ENCODE data around the gene CPNE7.

CPNE7 gene

DNA sequence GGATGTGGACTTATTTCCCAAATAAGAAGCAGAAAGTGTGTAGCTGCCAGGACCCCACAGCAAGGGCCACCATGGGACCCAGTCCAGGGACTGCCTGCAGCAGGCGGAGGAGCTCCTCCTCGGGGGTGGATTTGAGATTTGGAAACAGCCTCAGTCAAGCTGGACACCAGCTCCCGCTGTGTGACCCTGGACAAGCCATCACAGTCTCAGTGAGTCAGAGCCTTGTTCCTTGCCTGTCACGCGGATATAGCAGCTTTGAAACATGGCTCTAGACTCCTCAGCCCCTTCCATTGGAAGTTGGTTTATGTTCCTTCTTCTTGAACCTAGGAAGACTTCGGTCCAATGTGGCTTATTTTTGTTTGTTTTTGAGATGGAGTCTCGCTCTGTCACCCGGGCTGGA, 25.4 kb downstream of the CPNE7 start:
- H3K4me3 ChIP-seq (ENCODE audit: low read length, poor library complexity, severe bottlenecking) = no peak overlapping the region
- H3K9me2 ChIP-seq (replicated peaks; ENCODE audit: low read depth, low read length) = no peaks in the 10 kb centered on the region
- H3K4me1 ChIP-seq (ENCODE audit: insufficient read depth, low read length, poor library complexity, severe bottlenecking) = peaks cover 9% of the 10 kb centered on the region
- H3K79me2 ChIP-seq (ENCODE audit: insufficient read depth, low read length) = no peaks in the 10 kb centered on the region
- H4K20me1 ChIP-seq (ENCODE audit: insufficient read depth, low read length, poor library complexity, severe bottlenecking) = no peaks in the 10 kb centered on the region
- H3K27me3 ChIP-seq (ENCODE audit: insufficient read depth, low read length, poor library complexity, severe bottlenecking) = no peaks in the 10 kb centered on the region
- H2AFZ ChIP-seq (ENCODE audit: low read length) = no peak overlapping the region
- no peaks in the 10 kb centered on the region for H3F3A ChIP-seq (ENCODE audit: low read depth)
- H3K9ac ChIP-seq (ENCODE audit: low read depth, low read length, poor library complexity, severe bottlenecking) = no peak overlapping the region
- H3K9me3 ChIP-seq (ENCODE audit: insufficient read depth, low read depth, low read length) = no peaks in the 10 kb centered on the region
- no peak overlapping the region for H3K4me2 ChIP-seq (ENCODE audit: low read depth, low read length, poor library complexity, severe bottlenecking)
- no peak for TF ChIP-seq EZH2phosphoT487 (IDR thresholded peaks at IDR 0.05; ENCODE audit: borderline replicate concordance)
- TF ChIP-seq, protein P1, sequence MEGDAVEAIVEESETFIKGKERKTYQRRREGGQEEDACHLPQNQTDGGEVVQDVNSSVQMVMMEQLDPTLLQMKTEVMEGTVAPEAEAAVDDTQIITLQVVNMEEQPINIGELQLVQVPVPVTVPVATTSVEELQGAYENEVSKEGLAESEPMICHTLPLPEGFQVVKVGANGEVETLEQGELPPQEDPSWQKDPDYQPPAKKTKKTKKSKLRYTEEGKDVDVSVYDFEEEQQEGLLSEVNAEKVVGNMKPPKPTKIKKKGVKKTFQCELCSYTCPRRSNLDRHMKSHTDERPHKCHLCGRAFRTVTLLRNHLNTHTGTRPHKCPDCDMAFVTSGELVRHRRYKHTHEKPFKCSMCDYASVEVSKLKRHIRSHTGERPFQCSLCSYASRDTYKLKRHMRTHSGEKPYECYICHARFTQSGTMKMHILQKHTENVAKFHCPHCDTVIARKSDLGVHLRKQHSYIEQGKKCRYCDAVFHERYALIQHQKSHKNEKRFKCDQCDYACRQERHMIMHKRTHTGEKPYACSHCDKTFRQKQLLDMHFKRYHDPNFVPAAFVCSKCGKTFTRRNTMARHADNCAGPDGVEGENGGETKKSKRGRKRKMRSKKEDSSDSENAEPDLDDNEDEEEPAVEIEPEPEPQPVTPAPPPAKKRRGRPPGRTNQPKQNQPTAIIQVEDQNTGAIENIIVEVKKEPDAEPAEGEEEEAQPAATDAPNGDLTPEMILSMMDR (conservative IDR thresholded peaks at IDR 0.05; ENCODE audit: low read length) = no peak
- no peaks in the 10 kb centered on the region for H3K36me3 ChIP-seq (ENCODE audit: insufficient read depth, low read length)

- H3K36me3 ChIP-seq (ENCODE audit: insufficient read depth, low read length) = no peaks in the 10 kb centered on the region
- no peaks in the 10 kb centered on the region for H3K9me2 ChIP-seq (replicated peaks; ENCODE audit: low read depth, low read length)
- no peaks in the 10 kb centered on the region for H4K20me1 ChIP-seq (ENCODE audit: insufficient read depth, low read length, poor library complexity, severe bottlenecking)
- peak overlapping the region; percentile 54 for H3K4me2 ChIP-seq (ENCODE audit: low read depth, low read length, poor library complexity, severe bottlenecking)
- TF ChIP-seq, protein P1 (conservative IDR thresholded peaks at IDR 0.05; ENCODE audit: low read length) = no peak
- TF ChIP-seq EZH2phosphoT487 (IDR thresholded peaks at IDR 0.05; ENCODE audit: borderline replicate concordance) = no peak
- H2AFZ ChIP-seq (ENCODE audit: low read length) = no peak overlapping the region
- no peaks in the 10 kb centered on the region for H3K9me3 ChIP-seq (ENCODE audit: insufficient read depth, low read depth, low read length)
- no peaks in the 10 kb centered on the region for H3K79me2 ChIP-seq (ENCODE audit: insufficient read depth, low read length)
- no peaks in the 10 kb centered on the region for H3F3A ChIP-seq (ENCODE audit: low read depth)
- no peaks in the 10 kb centered on the region for H3K27me3 ChIP-seq (ENCODE audit: insufficient read depth, low read length, poor library complexity, severe bottlenecking)
- no peak overlapping the region for H3K9ac ChIP-seq (ENCODE audit: low read depth, low read length, poor library complexity, severe bottlenecking)
- peaks cover 9% of the 10 kb centered on the region for H3K4me1 ChIP-seq (ENCODE audit: insufficient read depth, low read length, poor library complexity, severe bottlenecking)
- H3K4me3 ChIP-seq (ENCODE audit: low read length, poor library complexity, severe bottlenecking) = no peak overlapping the region
Measured at GRCh38 chr16:89601906-89602272, 26.3 kb downstream of the CPNE7 start.

GRCh38 chr16:89602273-89602951, 26.9 kb downstream of the CPNE7 start:
- H3K79me2 ChIP-seq (ENCODE audit: insufficient read depth, low read length) = no peaks in the 10 kb centered on the region
- 0 out of 2 replicates have a peak overlapping the region, but pooled peaks have one; percentile 24 for H2AFZ ChIP-seq (ENCODE audit: low read length)
- H3K36me3 ChIP-seq (ENCODE audit: insufficient read depth, low read length) = no peaks in the 10 kb centered on the region
- no peaks in the 10 kb centered on the region for H3F3A ChIP-seq (ENCODE audit: low read depth)
- no peak overlapping the region for H3K9ac ChIP-seq (ENCODE audit: low read depth, low read length, poor library complexity, severe bottlenecking)
- H3K4me2 ChIP-seq (ENCODE audit: low read depth, low read length, poor library complexity, severe bottlenecking) = peak overlapping the region; percentile 54
- H3K4me3 ChIP-seq (ENCODE audit: low read length, poor library complexity, severe bottlenecking) = peak overlapping the region; percentile 38
- H3K4me1 ChIP-seq (ENCODE audit: insufficient read depth, low read length, poor library complexity, severe bottlenecking) = peaks cover 7% of the 10 kb centered on the region
- no peaks in the 10 kb centered on the region for H3K9me2 ChIP-seq (replicated peaks; ENCODE audit: low read depth, low read length)
- no peaks in the 10 kb centered on the region for H3K9me3 ChIP-seq (ENCODE audit: insufficient read depth, low read depth, low read length)
- TF ChIP-seq EZH2phosphoT487 (IDR thresholded peaks at IDR 0.05; ENCODE audit: borderline replicate concordance) = no peak
- TF ChIP-seq, protein P1 (conservative IDR thresholded peaks at IDR 0.05; ENCODE audit: low read length) = no peak
- no peaks in the 10 kb centered on the region for H4K20me1 ChIP-seq (ENCODE audit: insufficient read depth, low read length, poor library complexity, severe bottlenecking)
- no peaks in the 10 kb centered on the region for H3K27me3 ChIP-seq (ENCODE audit: insufficient read depth, low read length, poor library complexity, severe bottlenecking)
